ENCODE results near the gene SLC41A3. TPM values are rescaled to one million over a fixed set of nuclear protein-coding genes. Genes with fewer than 3 reads are reported as not detected.

SLC41A3 gene
- total RNA-seq, 1 donor from 2014 or later, result 58.8 TPM

- H3K4me1 Mint-ChIP-seq, result peaks cover 8% of the 10 kb centered on the region
- no peak overlapping the region for H3K27ac Mint-ChIP-seq (ENCODE audit: unreplicated experiment)
- no peaks in the 10 kb centered on the region for H3K27me3 Mint-ChIP-seq (ENCODE audit: low read depth)
- H3K36me3 Mint-ChIP-seq (ENCODE audit: low read depth), result no peaks in the 10 kb centered on the region
- H3K4me3 Mint-ChIP-seq, result no peak overlapping the region
- H3K9me3 Mint-ChIP-seq, result no peaks in the 10 kb centered on the region
- TF ChIP-seq CTCF (conservative IDR thresholded peaks at IDR 0.05), result no peak
- DNase-seq (ENCODE audit: low read depth, low spot score), result no peak
Measured at GRCh38 chr3:126130981-126131745, 47.2 kb upstream of the SLC41A3 start.

- H3K27me3 Mint-ChIP-seq (ENCODE audit: low read depth), result no peaks in the 10 kb centered on the region
- H3K9me3 Mint-ChIP-seq, result no peaks in the 10 kb centered on the region
- H3K4me1 Mint-ChIP-seq, result peaks cover 8% of the 10 kb centered on the region
- H3K36me3 Mint-ChIP-seq (ENCODE audit: low read depth), result no peaks in the 10 kb centered on the region
- no peak overlapping the region for H3K27ac Mint-ChIP-seq (ENCODE audit: unreplicated experiment)
- DNase-seq (ENCODE audit: low read depth, low spot score), result no peak
- no peak overlapping the region for H3K4me3 Mint-ChIP-seq
- no peak for TF ChIP-seq CTCF (conservative IDR thresholded peaks at IDR 0.05)
Measured at GRCh38 chr3:126130081-126130855, 46.3 kb upstream of the SLC41A3 start.

- H3K36me3 Mint-ChIP-seq (ENCODE audit: low read depth), result no peaks in the 10 kb centered on the region
- no peak for DNase-seq (ENCODE audit: low read depth, low spot score)
- no peaks in the 10 kb centered on the region for H3K9me3 Mint-ChIP-seq
- no peak for TF ChIP-seq CTCF (conservative IDR thresholded peaks at IDR 0.05)
- H3K4me1 Mint-ChIP-seq, result peaks cover 8% of the 10 kb centered on the region
- H3K4me3 Mint-ChIP-seq, result no peak overlapping the region
- H3K27me3 Mint-ChIP-seq (ENCODE audit: low read depth), result no peaks in the 10 kb centered on the region
- H3K27ac Mint-ChIP-seq (ENCODE audit: unreplicated experiment), result no peak overlapping the region
Measured at GRCh38 chr3:126129398-126129891, 45.5 kb upstream of the SLC41A3 start.

- DNase-seq (ENCODE audit: low read depth, low spot score), result no peak
Measured at GRCh38 chr3:126128504-126129397, 44.8 kb upstream of the SLC41A3 start.

More at GRCh38 chr3:126128504-126129397, 44.8 kb upstream of the SLC41A3 start:
- Mint-ChIP-seq H3K36me3 (ENCODE audit: low read depth) (no peaks in the 10 kb centered on the region), H3K4me3 (no peak overlapping the region), H3K27me3 (ENCODE audit: low read depth) (no peaks in the 10 kb centered on the region), H3K9me3 (no peaks in the 10 kb centered on the region), H3K27ac (ENCODE audit: unreplicated experiment) (no peak overlapping the region), H3K4me1 (peaks cover 3% of the 10 kb centered on the region)
- TF ChIP-seq CTCF (conservative IDR thresholded peaks at IDR 0.05), result no peak
